GM19025 (cell line): ENCODE results near the gene HIP1.
A peak's percentile ranks its signal among the peaks of the same experiment; 100 is the strongest.
"Not testable (repeated sequence)": the region's sequence is repeated elsewhere in the genome, so short reads cannot be mapped to it uniquely, and the experiment has no call there.

ENCODE experiments used
- ATAC-seq: cut with Tn5 transposase; IDR thresholded peaks from one replicate; pipeline ENCODE4 v1.9.1; 2021; ENCODE audit warnings: mild to moderate bottlenecking, low read depth, moderate library complexity; ENCODE audit not compliant: unreplicated experiment

HIP1 gene

DNA sequence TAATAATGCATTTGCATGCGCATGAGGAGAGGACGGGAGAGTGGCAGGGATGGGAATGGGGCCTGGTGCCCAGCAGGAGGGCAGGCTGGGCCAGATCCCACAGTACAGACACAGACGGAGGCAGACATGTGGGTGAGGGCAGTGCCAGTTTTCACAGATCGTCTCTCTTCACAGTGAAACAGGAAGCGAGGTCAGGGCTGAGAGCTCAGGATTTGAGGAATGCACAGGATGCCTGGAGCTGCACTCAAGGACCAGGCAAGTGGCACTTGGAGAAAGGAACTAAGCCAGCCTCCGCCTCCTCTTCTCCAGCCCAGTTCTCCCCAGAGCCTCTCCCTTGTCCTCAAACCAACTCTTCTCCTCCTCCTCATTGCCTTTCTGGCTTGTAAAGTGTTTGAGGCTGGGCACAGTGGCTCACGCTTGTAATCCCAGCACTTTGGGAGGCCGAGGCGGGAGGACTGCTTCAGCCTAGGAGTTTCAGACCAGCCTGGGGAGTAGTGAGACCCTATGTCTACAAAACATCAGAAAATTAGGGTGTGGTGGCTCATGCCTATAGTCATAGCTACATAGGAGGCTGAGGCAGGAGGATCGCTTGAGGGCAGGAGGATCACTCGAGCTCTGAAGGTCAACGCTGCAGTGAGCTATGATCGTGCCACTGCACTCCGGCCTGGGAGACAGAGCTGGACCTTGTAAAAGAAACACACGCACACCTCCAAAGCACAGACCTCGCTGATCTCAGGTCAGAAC, 115.2 kb downstream of the HIP1 start:
- no peak for ATAC-seq

DNA sequence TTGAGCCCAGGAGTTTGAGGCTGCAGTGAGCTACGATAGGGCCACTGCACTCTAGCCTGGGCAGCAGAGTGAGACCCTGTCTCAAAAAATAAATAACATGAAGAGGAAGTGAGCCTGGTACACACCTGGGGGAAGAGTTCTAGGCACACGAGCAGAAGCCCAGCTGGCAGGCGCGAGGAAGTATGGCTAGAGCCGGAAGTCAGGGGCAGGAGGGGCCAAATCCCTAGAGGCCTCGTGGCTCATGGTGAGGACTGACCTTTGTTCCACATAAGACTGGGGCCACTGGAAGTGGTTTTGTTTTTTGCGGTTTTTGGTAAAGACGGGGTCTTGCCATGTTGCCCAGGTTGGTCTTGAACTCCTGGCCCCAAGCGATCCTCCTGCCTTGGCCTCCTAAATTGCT, 117.6 kb downstream of the HIP1 start:
- no peak for ATAC-seq

- ATAC-seq = no peak
These were observed 119.1 kb downstream of the HIP1 start for GRCh38 chr7:75619636-75620035.

DNA sequence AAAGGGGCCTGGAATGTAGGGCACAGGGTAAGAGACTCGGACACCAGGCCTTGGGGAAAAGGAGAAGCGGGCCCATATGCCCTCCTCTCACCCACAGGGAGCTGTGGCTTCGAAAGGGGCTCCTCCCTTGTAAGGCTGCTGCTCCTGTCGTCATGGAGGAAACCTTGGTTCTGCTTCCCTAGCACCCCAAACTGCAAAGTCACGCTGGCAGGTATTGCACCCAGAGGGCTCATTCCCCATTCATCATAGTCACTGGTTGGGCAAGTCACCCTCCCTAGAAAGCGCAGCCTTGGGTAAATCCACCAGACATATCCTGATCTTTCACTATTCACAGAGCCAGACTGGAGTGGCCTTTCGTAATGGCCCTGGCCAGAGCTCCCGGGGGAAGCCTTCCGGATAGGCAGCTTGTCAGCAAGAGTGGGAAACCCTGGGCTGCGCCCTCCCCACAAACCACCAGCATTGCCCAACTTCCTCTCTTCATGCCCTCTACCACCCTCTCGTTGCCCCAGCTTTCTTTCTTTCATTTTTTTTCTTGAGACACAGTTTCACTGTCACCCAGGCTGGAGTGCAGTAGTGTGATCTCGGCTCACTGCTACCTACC, 121.0 kb downstream of the HIP1 start:
- ATAC-seq = peak; percentile 57

DNA sequence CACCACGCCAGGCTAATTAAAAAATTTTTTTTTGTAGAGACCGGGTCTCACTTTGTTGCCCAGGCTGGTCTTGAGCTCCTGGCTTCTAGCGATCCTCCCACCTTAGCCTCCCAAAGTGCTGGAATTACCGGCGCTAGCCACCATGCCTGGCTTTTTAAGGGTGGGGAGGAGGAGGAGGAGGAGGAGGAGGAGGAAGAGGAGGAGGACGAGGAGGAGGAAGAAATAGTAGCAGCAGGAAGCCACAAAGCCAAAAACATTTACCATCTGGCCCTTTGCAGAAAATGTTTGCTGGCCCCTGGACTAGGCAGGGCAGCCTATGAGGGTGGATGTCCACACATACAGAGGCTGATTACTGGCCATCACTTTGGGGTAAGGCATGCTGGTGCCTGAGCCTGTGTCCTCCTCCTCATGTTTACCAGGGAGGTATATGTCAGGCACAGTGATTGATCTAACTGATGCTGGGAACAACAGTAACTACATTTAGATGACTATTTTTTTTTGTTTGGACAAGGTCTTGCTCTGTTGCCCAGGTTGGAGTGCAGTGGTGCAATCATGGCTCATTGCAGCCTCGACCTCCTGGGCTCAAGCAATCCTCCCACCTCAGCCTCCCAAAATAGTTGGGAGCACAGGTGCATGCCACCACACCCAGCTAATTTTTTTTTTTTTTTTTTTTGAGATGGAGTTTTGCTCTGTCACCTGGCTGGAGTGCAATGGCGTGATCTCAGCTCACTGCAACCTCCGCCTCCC, 122.1 kb downstream of the HIP1 start:
- ATAC-seq = no peak

- ATAC-seq = no peak
These were observed 124.3 kb downstream of the HIP1 start for GRCh38 chr7:75614401-75614800.

DNA sequence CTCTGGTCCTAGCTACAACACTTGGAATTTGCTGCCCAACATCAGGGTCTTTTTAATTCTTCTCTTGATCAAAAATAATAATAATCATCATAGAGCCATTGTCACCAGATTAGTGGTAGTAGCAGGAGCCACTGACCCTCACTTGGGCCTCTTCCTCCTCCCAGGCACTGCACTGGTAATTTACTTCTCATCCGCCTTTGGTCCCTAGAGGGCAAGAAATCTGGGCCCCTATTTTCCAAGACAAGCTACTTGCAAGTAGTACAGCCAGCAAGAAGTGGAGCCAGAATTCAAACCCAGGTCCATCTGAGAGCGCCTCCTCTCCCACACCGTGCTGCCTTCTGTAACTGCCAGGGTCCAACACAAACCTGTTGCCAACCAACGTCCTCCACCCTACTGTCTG, 125.4 kb downstream of the HIP1 start:
- no peak for ATAC-seq

DNA sequence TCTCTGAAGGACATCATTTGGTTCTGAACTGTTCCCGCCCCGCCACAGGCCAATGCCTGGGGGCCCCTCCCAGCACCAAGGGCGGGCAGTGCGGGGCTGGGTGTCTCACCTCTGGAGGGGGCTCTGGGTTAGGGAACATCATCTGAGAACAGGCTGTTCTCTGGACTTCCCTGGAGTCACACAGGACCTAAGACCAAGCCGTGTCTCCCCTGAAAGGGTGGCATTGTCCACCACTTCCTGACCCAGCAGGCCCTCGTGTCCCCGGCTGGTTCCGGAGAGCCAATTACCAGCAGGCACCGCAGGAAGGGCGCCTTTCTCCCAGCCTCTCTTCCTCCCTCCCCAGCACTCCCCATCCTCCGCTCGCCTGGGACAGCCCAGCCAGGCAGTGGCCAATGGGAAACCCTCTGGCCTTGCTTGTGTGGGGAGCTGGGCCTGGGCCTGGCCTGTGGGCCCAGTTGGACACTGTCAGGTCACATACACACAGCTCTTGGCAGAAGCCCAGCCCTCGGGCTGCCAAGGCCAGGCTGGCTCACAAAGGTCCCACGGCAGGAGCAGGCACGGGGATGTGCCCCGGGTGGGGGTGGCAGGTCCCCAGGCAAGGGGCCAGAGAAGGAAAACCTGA, 127.1 kb downstream of the HIP1 start:
- no peak for ATAC-seq

- not testable (repeated sequence) for ATAC-seq
These were observed 129.3 kb downstream of the HIP1 start for GRCh38 chr7:75609416-75609815.

DNA sequence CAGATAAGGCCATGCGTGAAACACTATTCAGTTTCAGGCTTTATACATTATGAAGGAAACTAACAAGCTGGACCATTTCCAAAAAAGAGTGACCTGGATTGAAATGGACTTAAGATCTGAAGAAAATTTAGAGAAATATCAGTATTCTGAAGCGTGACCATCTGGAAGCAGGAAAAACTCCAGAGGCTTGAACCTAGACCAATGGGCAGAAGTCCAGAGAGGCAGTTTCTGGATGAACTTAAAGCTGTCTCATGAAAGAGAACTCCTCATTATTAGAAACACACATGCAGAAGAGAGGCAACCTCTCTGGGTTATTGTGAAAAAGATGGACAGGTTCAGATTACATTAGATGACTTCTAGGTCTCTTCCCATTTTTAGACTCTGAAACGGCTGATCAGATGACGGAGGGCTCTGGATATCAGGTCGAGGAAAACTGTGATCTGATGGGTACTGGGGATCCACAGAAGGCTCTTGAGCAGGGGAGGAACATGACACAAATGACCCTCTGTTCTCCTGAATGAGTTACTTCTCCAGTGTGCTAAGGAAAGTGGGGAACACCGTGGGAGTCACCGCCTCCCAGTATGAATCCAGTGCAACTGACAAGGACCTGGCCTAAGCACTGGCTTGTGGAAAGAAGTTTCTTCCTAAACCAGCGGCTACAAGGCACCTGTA, 130.2 kb downstream of the HIP1 start:
- ATAC-seq = no peak

- no peak for ATAC-seq
These were observed 134.3 kb downstream of the HIP1 start for GRCh38 chr7:75604408-75604807.

DNA sequence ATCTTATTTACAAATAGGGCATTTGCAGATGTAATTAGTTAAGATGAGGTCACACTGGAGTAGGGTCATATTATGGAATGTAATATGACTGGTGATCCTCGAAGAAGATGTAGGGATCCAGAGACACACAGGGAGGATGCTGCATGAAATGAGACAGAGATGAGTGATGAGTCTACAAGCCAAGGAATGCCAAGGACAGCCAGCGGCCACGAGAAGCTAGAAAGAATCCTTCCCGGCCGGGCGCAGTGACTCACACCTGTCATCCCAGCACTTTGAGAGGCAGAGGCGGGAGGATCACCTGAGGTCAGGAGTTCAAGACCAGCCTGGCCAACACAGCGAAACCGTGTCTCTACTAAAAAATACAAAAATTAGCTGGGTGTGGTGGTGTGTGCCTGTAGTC, 135.9 kb downstream of the HIP1 start:
- ATAC-seq = not testable (repeated sequence)

DNA sequence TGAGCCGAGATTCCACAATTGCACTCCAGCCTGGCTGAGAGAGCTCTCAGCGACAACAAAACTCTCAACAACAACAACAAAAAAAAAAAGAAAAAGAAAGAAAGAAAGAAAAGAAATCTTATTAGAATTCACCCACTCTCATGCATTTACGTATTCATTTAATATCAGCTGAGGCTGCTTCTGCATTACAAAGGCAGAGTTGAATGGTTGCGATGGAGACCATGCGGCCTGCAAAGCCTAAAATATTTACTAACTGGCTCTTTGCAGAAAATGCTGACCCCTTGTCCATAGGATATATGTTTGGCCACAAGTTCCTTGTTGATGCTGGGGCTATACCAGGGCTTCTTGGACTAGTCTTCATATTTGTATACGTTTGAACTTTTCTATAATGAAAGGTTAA, 137.2 kb downstream of the HIP1 start:
- ATAC-seq = no peak

GRCh38 chr7:75600748-75601147, 138.0 kb downstream of the HIP1 start:
- not testable (repeated sequence) for ATAC-seq

- ATAC-seq = no peak
These were observed 139.4 kb downstream of the HIP1 start for GRCh38 chr7:75599244-75599781.

DNA sequence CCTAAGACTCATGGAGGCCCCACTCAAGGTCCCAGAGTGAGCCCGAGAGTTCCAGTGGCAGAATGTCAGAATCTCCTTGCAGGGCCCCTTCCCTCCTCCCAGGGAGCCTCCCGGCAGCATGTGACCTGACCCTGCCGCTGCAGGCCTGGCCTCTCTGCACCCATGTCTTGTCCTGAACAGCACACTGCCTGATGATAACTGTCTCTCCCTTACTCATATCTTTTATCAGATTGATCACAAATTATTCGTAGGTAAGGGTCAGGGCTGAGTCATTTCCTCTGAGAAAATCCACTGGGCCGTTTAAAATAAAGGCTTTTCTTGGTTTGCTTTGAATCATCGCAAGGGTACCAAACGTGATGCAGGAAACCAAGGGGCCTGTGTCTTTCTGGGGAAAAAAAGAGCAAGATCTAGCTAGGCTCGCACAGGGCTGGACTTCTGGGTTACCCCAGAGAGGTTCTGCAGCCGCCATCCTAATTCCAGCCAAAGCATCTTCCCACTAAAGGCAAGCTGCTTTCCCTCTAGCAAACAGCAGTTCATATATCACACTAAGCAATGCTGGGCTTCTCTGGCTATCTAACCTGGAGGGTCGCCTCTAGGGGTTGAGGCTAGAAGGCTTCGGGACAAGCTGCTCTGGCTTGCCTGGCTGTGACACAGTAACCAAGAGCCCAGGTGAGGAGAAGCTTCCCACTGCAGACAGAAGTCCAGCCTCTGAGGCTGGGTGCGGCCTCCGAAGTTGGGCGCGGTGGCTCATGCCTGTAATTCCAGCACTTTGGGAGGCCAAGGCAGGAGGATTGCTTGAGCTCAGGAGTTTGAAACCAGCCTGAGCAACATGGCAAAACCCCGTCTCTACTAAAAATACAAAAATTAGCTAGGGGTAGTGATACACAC, 141.8 kb downstream of the HIP1 start:
- ATAC-seq = no peak

DNA sequence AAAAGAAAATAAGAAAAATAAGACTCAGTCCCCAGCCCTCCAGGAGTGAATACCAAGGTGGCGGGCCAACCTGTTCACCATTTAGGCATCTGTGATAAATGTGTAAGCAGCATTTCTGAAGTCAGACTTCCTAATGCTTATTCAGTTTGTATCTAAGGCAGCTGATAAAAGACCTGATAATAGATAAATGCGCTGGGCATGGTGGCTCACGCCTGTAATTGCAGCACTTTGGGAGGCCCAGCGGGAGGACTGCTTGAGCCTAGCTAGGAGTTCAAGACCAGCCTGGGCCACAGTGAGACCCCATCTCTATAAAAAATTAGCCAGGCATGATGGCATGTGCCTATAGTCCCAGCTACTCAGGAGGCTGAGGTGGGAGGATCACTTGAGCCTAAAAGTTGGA, 143.0 kb downstream of the HIP1 start:
- ATAC-seq = no peak

- not testable (repeated sequence) for ATAC-seq
These were observed 145.1 kb downstream of the HIP1 start for GRCh38 chr7:75593500-75594184.
